Activated naive CD8-positive, alpha-beta T cell (primary cell): ENCODE data around the gene EVI5L.

ENCODE experiments used
- H3K27ac Mint-ChIP-seq: one replicate; pipeline ENCODE4 v1.8.0; 2021; ENCODE audit warnings: mixed read lengths
- H3K27me3 Mint-ChIP-seq: one replicate; pipeline ENCODE4 v1.8.0; 2021; ENCODE audit warnings: mixed read lengths
- H3K36me3 Mint-ChIP-seq: one replicate; pipeline ENCODE4 v1.8.0; 2021; ENCODE audit warnings: mixed read lengths
- H3K4me1 Mint-ChIP-seq: one replicate; pipeline ENCODE4 v1.8.0; 2021; ENCODE audit warnings: low read depth, mixed read lengths
- H3K4me3 Mint-ChIP-seq: one replicate; pipeline ENCODE4 v1.8.0; 2021; ENCODE audit warnings: mild to moderate bottlenecking, mixed read lengths
- H3K9me3 Mint-ChIP-seq: one replicate; pipeline ENCODE4 v1.8.0; 2021; ENCODE audit warnings: low read depth, mixed read lengths

EVI5L gene

GRCh38 chr19:7897292-7897691 lies 67.3 kb downstream of the EVI5L start:
- Mint-ChIP-seq H3K9me3 (no peaks in the 10 kb centered on the region), H3K36me3 (no peaks in the 10 kb centered on the region), H3K27me3 (peaks cover 3% of the 10 kb centered on the region), H3K27ac (no peak overlapping the region), H3K4me3 (no peak overlapping the region), H3K4me1 (no peaks in the 10 kb centered on the region)

- peaks cover 3% of the 10 kb centered on the region for H3K27me3 Mint-ChIP-seq
- no peaks in the 10 kb centered on the region for H3K9me3 Mint-ChIP-seq
- H3K4me1 Mint-ChIP-seq, result peaks cover 8% of the 10 kb centered on the region
- no peaks in the 10 kb centered on the region for H3K36me3 Mint-ChIP-seq
- H3K27ac Mint-ChIP-seq, result no peak overlapping the region
- H3K4me3 Mint-ChIP-seq, result no peak overlapping the region
These were observed 68.9 kb downstream of the EVI5L start for GRCh38 chr19:7898967-7899366.

- H3K36me3 Mint-ChIP-seq, result no peaks in the 10 kb centered on the region
- no peak overlapping the region for H3K27ac Mint-ChIP-seq
- H3K9me3 Mint-ChIP-seq, result no peaks in the 10 kb centered on the region
- peaks cover 12% of the 10 kb centered on the region for H3K4me1 Mint-ChIP-seq
- no peaks in the 10 kb centered on the region for H3K27me3 Mint-ChIP-seq
- no peak overlapping the region for H3K4me3 Mint-ChIP-seq
These were observed 69.8 kb downstream of the EVI5L start for GRCh38 chr19:7899751-7900378.

GRCh38 chr19:7900401-7900870 lies 70.4 kb downstream of the EVI5L start:
- H3K27ac Mint-ChIP-seq, result no peak overlapping the region
- H3K9me3 Mint-ChIP-seq, result no peaks in the 10 kb centered on the region
- H3K4me1 Mint-ChIP-seq, result peaks cover 16% of the 10 kb centered on the region

GRCh38 chr19:7900931-7901330 lies 70.9 kb downstream of the EVI5L start:
- Mint-ChIP-seq H3K9me3 (no peaks in the 10 kb centered on the region), H3K4me1 (peaks cover 20% of the 10 kb centered on the region), H3K36me3 (peaks cover 2% of the 10 kb centered on the region), H3K4me3 (no peak overlapping the region), H3K27ac (no peak overlapping the region), H3K27me3 (no peaks in the 10 kb centered on the region)

More at GRCh38 chr19:7900401-7900870, 70.4 kb downstream of the EVI5L start:
- Mint-ChIP-seq H3K4me3 (no peak overlapping the region), H3K36me3 (no peaks in the 10 kb centered on the region), H3K27me3 (no peaks in the 10 kb centered on the region)

GRCh38 chr19:7901337-7901736 lies 71.3 kb downstream of the EVI5L start:
- Mint-ChIP-seq H3K4me3 (peak overlapping the region; percentile 63), H3K4me1 (peaks cover 20% of the 10 kb centered on the region), H3K27ac (no peak overlapping the region), H3K36me3 (peaks cover 2% of the 10 kb centered on the region), H3K27me3 (no peaks in the 10 kb centered on the region), H3K9me3 (no peaks in the 10 kb centered on the region)

- Mint-ChIP-seq H3K36me3 (peaks cover 2% of the 10 kb centered on the region), H3K4me3 (peak overlapping the region; percentile 89), H3K27me3 (no peaks in the 10 kb centered on the region), H3K4me1 (peaks cover 22% of the 10 kb centered on the region), H3K9me3 (no peaks in the 10 kb centered on the region), H3K27ac (peak overlapping the region; percentile 89)
These were observed 72.8 kb downstream of the EVI5L start for GRCh38 chr19:7902796-7903243.

GRCh38 chr19:7903244-7904073 lies 73.4 kb downstream of the EVI5L start, which contains the start of gene MAP2K7:
MAP2K7 (plus strand) TSS chr19:7903877; CDS start chr19:7903945, 68 bp downstream.
- Mint-ChIP-seq H3K9me3 (no peaks in the 10 kb centered on the region), H3K4me1 (peaks cover 22% of the 10 kb centered on the region), H3K36me3 (peaks cover 2% of the 10 kb centered on the region), H3K27me3 (no peaks in the 10 kb centered on the region), H3K4me3 (peak within 1 kb of the TSS; percentile 89), H3K27ac (peak within 1 kb of the TSS; percentile 89)

- Mint-ChIP-seq H3K9me3 (no peaks in the 10 kb centered on the region), H3K4me3 (peak overlapping the region; percentile 85), H3K4me1 (peaks cover 22% of the 10 kb centered on the region), H3K27me3 (no peaks in the 10 kb centered on the region), H3K36me3 (peaks cover 2% of the 10 kb centered on the region), H3K27ac (peak overlapping the region; percentile 83)
These were observed 74.3 kb downstream of the EVI5L start for GRCh38 chr19:7904074-7905020.

- H3K4me3 Mint-ChIP-seq, result peak overlapping the region; percentile 85
- peaks cover 22% of the 10 kb centered on the region for H3K4me1 Mint-ChIP-seq
- peaks cover 2% of the 10 kb centered on the region for H3K36me3 Mint-ChIP-seq
These were observed 75.2 kb downstream of the EVI5L start for GRCh38 chr19:7905268-7905667.

GRCh38 chr19:7905859-7906258 lies 75.8 kb downstream of the EVI5L start:
- H3K4me3 Mint-ChIP-seq, result peak overlapping the region; percentile 81
- peaks cover 2% of the 10 kb centered on the region for H3K36me3 Mint-ChIP-seq
- H3K27me3 Mint-ChIP-seq, result no peaks in the 10 kb centered on the region
- peak overlapping the region; percentile 78 for H3K27ac Mint-ChIP-seq
- H3K9me3 Mint-ChIP-seq, result no peaks in the 10 kb centered on the region
- peaks cover 22% of the 10 kb centered on the region for H3K4me1 Mint-ChIP-seq

More at GRCh38 chr19:7905268-7905667, 75.2 kb downstream of the EVI5L start:
- no peaks in the 10 kb centered on the region for H3K9me3 Mint-ChIP-seq
- H3K27me3 Mint-ChIP-seq, result no peaks in the 10 kb centered on the region
- H3K27ac Mint-ChIP-seq, result peak overlapping the region; percentile 83

- peaks cover 22% of the 10 kb centered on the region for H3K4me1 Mint-ChIP-seq
- peaks cover 2% of the 10 kb centered on the region for H3K36me3 Mint-ChIP-seq
- no peak overlapping the region for H3K4me3 Mint-ChIP-seq
- no peaks in the 10 kb centered on the region for H3K27me3 Mint-ChIP-seq
- H3K9me3 Mint-ChIP-seq, result no peaks in the 10 kb centered on the region
- H3K27ac Mint-ChIP-seq, result no peak overlapping the region
These were observed 77.1 kb downstream of the EVI5L start for GRCh38 chr19:7907122-7907521.

GRCh38 chr19:7907544-7907943 lies 77.5 kb downstream of the EVI5L start:
- Mint-ChIP-seq H3K27me3 (no peaks in the 10 kb centered on the region), H3K27ac (no peak overlapping the region)

GRCh38 chr19:7908078-7908699 lies 78.2 kb downstream of the EVI5L start:
- Mint-ChIP-seq H3K9me3 (no peaks in the 10 kb centered on the region), H3K27ac (no peak overlapping the region), H3K36me3 (peaks cover 2% of the 10 kb centered on the region), H3K4me3 (no peak overlapping the region), H3K4me1 (peaks cover 16% of the 10 kb centered on the region), H3K27me3 (no peaks in the 10 kb centered on the region)

More at GRCh38 chr19:7907544-7907943, 77.5 kb downstream of the EVI5L start:
- Mint-ChIP-seq H3K4me1 (peaks cover 20% of the 10 kb centered on the region), H3K36me3 (peaks cover 2% of the 10 kb centered on the region), H3K9me3 (no peaks in the 10 kb centered on the region), H3K4me3 (no peak overlapping the region)
